Thyroid gland (tissue), 4 donors: Measurements from ENCODE around the gene ZSWIM5. TPM values are rescaled to one million over a fixed set of nuclear protein-coding genes. Genes with fewer than 3 reads are reported as not detected.

ENCODE experiments used
- DNase-seq, 2 donors: peaks; one replicate each; pipeline ENCODE4 v3.0.0-alpha.2; 2019
- H3K27ac ChIP-seq, 3 donors: fragments of 200-600 bp; sonication (generic); 1 replicate in 2 of 3; 2 replicates in 1 of 3; pipeline ENCODE4 v1.5.1; 2016 to 2019; ENCODE audit warnings: mild to moderate bottlenecking in 1 of 3, moderate library complexity in 1 of 3
- H3K27me3 ChIP-seq: fragments of 200-600 bp; sonication (generic); one replicate; pipeline ENCODE4 v1.5.1; 2019
- H3K36me3 ChIP-seq, 2 donors: fragments of 200-600 bp; sonication (generic); one replicate each; pipeline ENCODE4 v1.5.1; 2016 to 2019
- H3K4me1 ChIP-seq, 2 donors: fragments of 200-600 bp; sonication (generic); one replicate each; pipeline ENCODE4 v1.5.1; 2017 to 2019
- H3K4me3 ChIP-seq, 3 donors: fragments of 200-600 bp; sonication (generic); replicated peaks in 1 of 3; 1 replicate in 2 of 3; 2 replicates in 1 of 3; pipeline ENCODE4 v1.5.1; 2016; ENCODE audit warnings: mild to moderate bottlenecking in 1 of 3
- H3K9me3 ChIP-seq: fragments of 200-600 bp; sonication (generic); one replicate; pipeline ENCODE4 v1.5.1; 2017
- CTCF ChIP-seq, 6 experiments: fragments of 200-600 bp in 3 of 6; fragments of 450-650 bp in 3 of 6; sonication (generic) in 3 of 6; IDR thresholded peaks; one replicate each; pipeline ENCODE4 v1.5.1; 2016 to 2019; ENCODE audit warnings: antibody characterized with exemption in 6 of 6, mild to moderate bottlenecking in 2 of 6, inconsistent platforms in 1 of 6, moderate library complexity in 1 of 6
- POLR2A ChIP-seq, 2 donors: fragments of 450-650 bp; IDR thresholded peaks; one replicate each; pipeline ENCODE4 v1.6.1; 2017; ENCODE audit warnings: antibody characterized with exemption in 2 of 2, mild to moderate bottlenecking in 2 of 2, moderate library complexity in 1 of 2
- WGBS, 2 donors: methylation state at CpG; one replicate each; pipeline ENCODE4 v1.1.5; 2017; 5-methylcytosine and 5-hydroxymethylcytosine counted together
- intact Hi-C: fragments of 100-400 bp; cut with DNase I; formaldehyde crosslinking; loops from one replicate; pipeline ENCODE4 v1.15.1; 2023
- total RNA-seq, 4 donors: library from RNA; depleted of rRNA; stranded (reverse); fragments of >200 nt; gene quantifications; one replicate each; pipeline ENCODE4 v1.2.3, GENCODE V29; 2016

ZSWIM5 gene
- total RNA-seq, 4 donors from 2014 or later: 6.3 to 15.4 (median 12.5) TPM

GRCh38 chr1:45015683-45016082 is 190.7 kb downstream of the ZSWIM5 start:
- Histone ChIP-seq H3K27me3 (no peaks in the 10 kb centered on the region), H3K4me1 (peaks cover 18 to 27% of the 10 kb centered on the region in 2 donors), H3K9me3 (no peaks in the 10 kb centered on the region), H3K4me3 (no peak overlapping the region), H3K36me3 (no peaks in the 10 kb centered on the region), H3K27ac (no peak overlapping the region)
- WGBS, 2 donors: 88 to 91% methylated on average over 2 of the region's 2 CpGs
- intact Hi-C loops: loop anchor here (10.0 kb wide), 2 partner anchors 189 to 549 kb away; partner anchors contain the start of gene ZSWIM5
- no peak for DNase-seq
- TF ChIP-seq POLR2A (IDR thresholded peaks at IDR 0.05): no peak
- TF ChIP-seq CTCF (IDR thresholded peaks at IDR 0.05): no peak

- TF ChIP-seq CTCF (IDR thresholded peaks at IDR 0.05) (peak; percentile 64 to 95 (median 86)), POLR2A (IDR thresholded peaks at IDR 0.05) (no peak)
- Histone ChIP-seq H3K9me3 (no peaks in the 10 kb centered on the region), H3K4me3 (no peak overlapping the region), H3K4me1 (peaks cover 28 to 35% of the 10 kb centered on the region in 2 donors), H3K27ac (peak overlapping the region in 1 of 3 donors; percentile 8), H3K27me3 (no peaks in the 10 kb centered on the region), H3K36me3 (no peaks in the 10 kb centered on the region)
- intact Hi-C loops: loop anchor here (5.0 to 10.0 kb wide), 4 partner anchors 172 to 550 kb away; partner anchors contain the start of genes PTCH2 and ZSWIM5
- 40 to 47% methylated on average over 5 to 6 of the region's 6 CpGs for WGBS, 2 donors
- peak; percentile 81 to 82 for DNase-seq
These were observed 191.9 kb downstream of the ZSWIM5 start for GRCh38 chr1:45014321-45015028.

- WGBS, 2 donors: 88 to 89% methylated on average over 12 of the region's 12 CpGs
- H3K27ac ChIP-seq: no peak overlapping the region
- no peaks in the 10 kb centered on the region for H3K27me3 ChIP-seq
- no peak for DNase-seq
- peaks cover 7% of the 10 kb centered on the region in 2 donors for H3K36me3 ChIP-seq
- TF ChIP-seq CTCF (IDR thresholded peaks at IDR 0.05): no peak
- TF ChIP-seq POLR2A (IDR thresholded peaks at IDR 0.05): no peak
- no peaks in the 10 kb centered on the region for H3K9me3 ChIP-seq
- peaks cover 33 to 41% of the 10 kb centered on the region in 2 donors for H3K4me1 ChIP-seq
- intact Hi-C loops: loop anchor here (5.0 to 10.0 kb wide), 4 partner anchors 171 to 551 kb away; partner anchors contain the start of genes PTCH2 and ZSWIM5
- no peak overlapping the region for H3K4me3 ChIP-seq
These were observed 192.7 kb downstream of the ZSWIM5 start for GRCh38 chr1:45013551-45014209.

- WGBS, 2 donors: 8 to 11% methylated on average over 14 to 20 of the region's 21 CpGs
- peaks cover 16% of the 10 kb centered on the region in 2 donors for H3K36me3 ChIP-seq
- intact Hi-C loops: loop anchor here (5.0 to 10.0 kb wide), 4 partner anchors 170 to 552 kb away; partner anchors contain the start of genes PTCH2 and ZSWIM5
- H3K27ac ChIP-seq: peak overlapping the region; percentile 61 to 77 (median 70)
- peak overlapping the region; percentile 2 to 73 (median 39) for H3K4me3 ChIP-seq
- H3K4me1 ChIP-seq: peaks cover 30 to 41% of the 10 kb centered on the region in 2 donors
- peak; percentile 90 for DNase-seq
- no peaks in the 10 kb centered on the region for H3K9me3 ChIP-seq
- no peaks in the 10 kb centered on the region for H3K27me3 ChIP-seq
- TF ChIP-seq CTCF (IDR thresholded peaks at IDR 0.05): no peak
- TF ChIP-seq POLR2A (IDR thresholded peaks at IDR 0.05): no peak
These were observed 193.6 kb downstream of the ZSWIM5 start for GRCh38 chr1:45012639-45013278.
